Stimulated activated CD4-positive, alpha-beta T cell treated with anti-CD3 and anti-CD28 coated beads, Interleukin-2, amount 100 ng/mL, for 4 hours (primary cell): ENCODE data around the gene CNOT10.
"Not testable (repeated sequence)": the region's sequence is repeated elsewhere in the genome, so short reads cannot be mapped to it uniquely, and the experiment has no call there.

Source experiments
- DNase-seq: peaks from one replicate; pipeline ENCODE4 v3.0.0-alpha.2; 2020; ENCODE audit warnings: low read depth

Gene CNOT10

GRCh38 chr3:32686713-32687112, 1.7 kb downstream of the CNOT10 start:
- DNase-seq: no peak

GRCh38 chr3:32691847-32692246, 6.9 kb downstream of the CNOT10 start:
- no peak for DNase-seq

GRCh38 chr3:32696523-32696922, 11.5 kb downstream of the CNOT10 start:
- no peak for DNase-seq

- no peak for DNase-seq
These were observed 13.5 kb downstream of the CNOT10 start for GRCh38 chr3:32698506-32698905.

DNA sequence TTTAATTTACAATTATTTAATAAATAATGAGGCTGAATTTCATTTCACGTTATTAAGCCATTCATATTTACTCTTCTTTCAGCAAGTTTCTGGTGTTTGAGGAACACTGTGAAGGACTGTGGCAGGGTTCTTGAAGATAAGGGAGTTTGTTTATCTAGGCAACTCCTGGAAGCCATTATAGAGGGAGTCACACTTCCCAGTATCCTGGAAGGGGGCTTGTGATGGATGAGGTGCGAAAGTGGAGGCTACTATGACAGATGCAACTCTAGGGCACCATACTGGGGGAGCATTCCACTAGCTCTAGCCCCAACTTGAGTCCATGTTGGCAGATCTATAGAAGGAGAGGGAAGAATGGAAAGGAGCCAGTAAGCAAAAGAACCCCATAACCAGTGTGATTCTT, 14.4 kb downstream of the CNOT10 start:
- no peak for DNase-seq

DNA sequence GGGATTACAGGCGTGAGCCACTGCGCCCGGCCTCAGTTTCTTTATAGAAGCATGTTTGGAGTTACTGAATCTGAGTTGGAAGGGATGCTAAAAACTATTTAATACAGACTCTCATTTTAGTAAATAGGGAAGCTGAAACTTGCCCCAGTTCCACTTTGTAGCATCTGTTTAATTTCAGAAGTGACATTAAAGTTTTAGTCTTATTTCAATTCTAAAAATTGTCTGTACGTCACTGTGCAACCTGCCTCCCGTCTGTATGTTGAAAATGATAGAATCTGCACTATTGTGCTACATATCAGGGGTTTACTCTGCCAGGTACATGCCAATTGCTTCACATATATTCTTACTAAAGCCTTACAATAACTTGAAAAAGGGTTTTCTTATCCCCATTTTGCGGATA, 15.3 kb downstream of the CNOT10 start:
- no peak for DNase-seq

DNA sequence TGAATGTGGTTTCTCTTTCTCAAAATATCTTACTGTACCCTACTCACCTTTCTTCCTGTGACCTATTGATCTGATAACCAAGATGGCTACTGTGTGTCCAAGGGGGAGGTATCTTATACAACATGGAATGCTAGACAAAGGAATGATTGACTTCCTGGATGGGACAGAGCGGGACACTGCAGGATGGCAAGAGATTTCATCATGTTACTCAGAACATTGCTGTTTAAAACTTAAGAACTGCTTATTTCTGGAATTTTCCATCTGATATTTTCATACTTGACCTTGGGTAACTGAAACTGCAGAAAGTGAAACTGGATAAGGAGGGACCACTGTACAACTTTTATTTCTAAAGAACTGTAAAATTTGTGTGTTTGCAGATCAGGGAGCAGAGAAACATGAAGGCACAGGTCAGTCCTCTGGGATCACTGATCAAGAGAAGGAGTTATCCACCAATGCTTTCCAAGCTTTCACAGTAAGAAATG, 18.5 kb downstream of the CNOT10 start:
- no peak for DNase-seq

DNA sequence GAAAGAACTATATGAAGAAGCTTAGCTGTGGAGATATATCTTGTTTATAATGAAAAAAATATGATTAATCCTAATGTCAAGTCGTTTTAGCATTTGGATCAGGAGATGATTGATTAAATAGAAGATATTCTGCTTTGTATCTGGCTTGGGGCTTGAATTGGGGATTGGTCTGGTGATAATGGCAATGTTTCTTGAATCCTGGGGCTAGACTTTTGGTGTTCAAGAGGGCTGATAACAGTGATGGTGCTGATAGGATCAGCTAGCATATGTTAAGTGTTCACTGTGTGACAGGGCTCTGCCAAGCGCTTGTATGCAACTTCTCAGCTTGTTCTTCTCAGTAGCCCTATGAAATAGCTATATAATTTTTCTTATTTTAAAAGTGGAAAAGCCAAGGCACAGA, 20.2 kb downstream of the CNOT10 start:
- DNase-seq: no peak

GRCh38 chr3:32706348-32707025, 21.5 kb downstream of the CNOT10 start:
- no peak for DNase-seq

DNA sequence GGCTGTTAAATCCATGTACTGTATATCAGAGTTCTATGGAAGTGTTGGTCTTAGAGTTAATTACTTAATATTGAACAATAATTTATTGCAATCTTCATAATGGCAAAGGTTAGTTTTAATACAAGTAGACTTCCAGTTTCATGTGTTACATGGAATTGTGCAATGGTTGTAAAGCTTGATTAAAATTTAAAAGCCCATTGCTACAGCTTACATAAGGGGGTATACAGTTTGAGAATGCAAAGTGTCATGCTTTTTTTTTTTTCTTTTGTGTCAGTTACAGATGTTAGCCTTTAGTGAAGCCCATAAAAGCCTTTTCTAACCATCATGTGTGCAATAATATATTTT, 22.0 kb downstream of the CNOT10 start:
- DNase-seq: no peak

GRCh38 chr3:32708672-32709283, 23.8 kb downstream of the CNOT10 start:
- DNase-seq: no peak

DNA sequence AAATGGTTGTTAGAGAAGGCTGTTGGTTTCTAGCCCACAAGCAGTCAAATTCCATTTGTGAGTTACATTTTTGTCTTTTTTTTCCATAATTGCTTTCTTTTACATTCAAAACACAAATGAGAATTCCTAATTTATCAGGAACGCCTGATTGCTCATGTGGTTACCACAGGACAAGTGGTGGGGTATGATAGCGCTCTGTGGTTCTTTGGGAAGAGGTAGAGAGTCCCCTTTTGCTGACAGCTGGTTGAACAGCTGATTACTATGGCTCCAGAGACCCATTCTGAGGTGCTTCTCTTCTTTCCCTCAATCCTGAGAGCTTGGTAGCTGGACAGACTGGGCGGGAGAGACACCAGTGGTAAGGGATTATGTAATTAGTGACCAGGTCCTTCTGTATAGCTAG, 24.4 kb downstream of the CNOT10 start:
- DNase-seq: no peak

DNA sequence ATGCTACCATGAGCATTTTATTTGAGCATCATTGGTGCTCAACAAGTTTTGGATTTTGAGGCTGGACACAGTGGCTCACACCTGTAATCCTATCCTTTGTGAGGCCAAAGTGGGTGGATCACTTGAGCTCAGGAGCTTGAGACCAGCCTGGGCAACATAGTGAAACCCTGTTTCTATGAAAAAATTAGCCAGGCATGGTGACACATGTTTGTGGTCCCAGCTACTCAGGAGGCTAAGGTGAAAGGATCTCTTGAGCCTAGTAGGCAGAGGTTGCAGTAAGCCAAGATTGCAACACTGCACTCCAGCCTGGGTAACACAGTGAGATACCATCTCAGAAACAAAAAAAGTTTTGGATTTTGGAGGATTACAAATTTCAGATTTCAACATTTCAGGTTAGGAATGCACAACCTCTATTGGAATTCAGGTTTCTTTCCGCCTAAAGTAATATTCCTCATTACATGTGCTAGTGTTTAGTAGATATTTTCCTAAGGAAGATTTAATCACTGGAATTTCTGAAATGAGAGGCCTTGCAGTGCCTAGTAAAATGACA, 27.6 kb downstream of the CNOT10 start:
- no peak for DNase-seq

DNA sequence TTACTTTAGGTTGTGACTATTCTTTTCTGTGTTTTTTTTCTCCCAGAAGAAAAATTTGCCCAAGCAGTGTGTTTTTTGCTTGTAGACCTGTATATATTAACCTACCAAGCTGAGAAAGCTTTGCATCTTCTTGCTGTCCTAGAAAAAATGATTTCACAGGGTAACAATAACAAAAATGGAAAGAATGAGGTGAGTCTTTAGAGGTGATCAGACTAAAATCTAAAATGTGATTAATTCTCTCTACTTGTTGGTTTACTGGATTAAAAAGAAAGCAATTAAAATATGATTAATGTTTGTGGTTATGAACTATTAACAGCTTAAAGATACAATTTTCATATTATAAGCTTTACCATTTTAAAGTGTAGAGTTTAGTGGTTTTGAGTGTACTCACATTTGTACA, 28.2 kb downstream of the CNOT10 start:
- DNase-seq: no peak

DNA sequence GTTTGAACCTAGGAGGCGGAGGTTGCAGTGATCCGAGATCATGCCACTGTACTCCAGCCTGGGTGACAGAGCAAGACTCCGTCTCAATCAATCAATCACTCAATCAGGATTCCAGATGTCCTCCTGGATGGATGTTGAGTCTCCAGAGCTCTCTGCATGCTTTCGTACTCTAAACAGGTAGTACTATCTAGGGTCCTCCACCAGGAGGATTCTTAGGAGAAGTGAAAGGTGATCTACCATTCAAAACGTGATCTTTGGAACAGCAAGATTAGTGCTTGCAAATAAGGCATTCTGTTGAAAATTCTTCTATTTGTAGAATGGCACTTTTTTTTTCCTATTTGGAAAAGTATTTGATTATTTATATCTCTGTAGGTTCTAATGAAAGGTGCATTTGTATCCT, 34.3 kb downstream of the CNOT10 start:
- no peak for DNase-seq

- no peak for DNase-seq
These were observed 34.9 kb downstream of the CNOT10 start for GRCh38 chr3:32719931-32720330.

GRCh38 chr3:32725721-32726120, 40.7 kb downstream of the CNOT10 start:
- DNase-seq: no peak

DNA sequence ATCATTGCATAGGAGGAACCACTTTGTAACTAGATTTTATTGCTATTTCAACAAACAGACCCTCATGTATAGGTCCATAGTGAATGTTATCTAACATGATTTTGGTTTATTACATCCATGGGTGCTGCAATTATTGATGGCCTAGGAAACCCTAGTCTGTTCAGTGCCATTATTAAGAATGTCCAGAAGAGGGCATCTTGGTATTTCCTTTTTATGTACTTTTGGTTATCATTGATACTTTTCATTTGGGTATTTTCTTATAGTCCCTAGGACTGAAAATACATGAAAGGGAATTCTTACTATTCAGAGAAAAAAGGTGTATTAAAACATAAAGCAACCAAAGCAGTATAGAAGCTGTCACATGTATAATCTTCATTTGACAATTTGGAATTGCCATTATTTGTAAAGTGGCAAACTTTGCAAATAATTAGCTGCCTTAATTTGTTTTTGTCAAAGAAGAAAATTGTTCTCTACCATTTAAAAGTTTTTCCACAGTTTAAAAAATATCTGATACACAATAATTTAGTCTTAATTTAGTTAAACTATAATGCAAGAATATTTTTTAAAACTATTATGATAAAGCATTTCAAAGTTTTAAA, 48.7 kb downstream of the CNOT10 start:
- DNase-seq: no peak

- no peak for DNase-seq
These were observed 49.8 kb downstream of the CNOT10 start for GRCh38 chr3:32734756-32735155.

DNA sequence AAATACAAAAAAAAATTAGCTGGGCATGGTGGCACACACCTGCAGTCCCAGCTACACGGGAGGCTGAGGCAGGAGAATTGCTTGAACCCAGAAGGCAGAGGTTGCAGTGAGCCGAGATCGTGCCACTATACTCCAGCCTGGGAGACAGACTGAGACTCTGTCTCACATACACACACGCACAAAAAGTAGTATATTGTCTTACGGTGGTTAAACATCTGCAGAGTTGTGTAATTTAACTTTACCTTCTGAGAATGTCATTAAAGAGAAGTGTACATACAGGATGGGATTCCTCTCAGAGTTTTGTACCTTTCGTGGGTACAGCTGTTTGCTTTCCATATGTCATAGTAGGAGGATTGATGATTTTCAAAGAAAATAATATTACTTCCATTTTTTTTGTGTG, 58.5 kb downstream of the CNOT10 start:
- not testable (repeated sequence) for DNase-seq

- DNase-seq: no peak
These were observed 58.9 kb downstream of the CNOT10 start for GRCh38 chr3:32743934-32744333.

DNA sequence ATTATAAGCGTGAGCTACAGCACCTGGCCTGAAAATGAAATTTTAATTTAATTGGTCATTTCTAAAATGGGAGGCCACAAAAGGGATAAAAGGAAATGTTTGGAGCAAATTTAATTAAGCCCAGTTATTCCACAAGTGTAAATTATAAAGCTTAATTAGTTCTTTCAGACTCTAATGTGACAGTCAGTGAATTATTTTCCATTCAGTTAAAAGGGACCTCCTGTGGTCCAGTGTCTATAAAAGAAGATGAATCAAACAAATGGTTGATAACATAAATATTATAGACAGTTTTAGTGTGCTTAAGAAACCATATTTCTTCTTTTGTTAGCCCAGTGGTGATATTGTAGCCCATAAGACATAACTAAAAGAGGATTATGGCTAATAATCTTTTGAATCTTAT, 66.4 kb downstream of the CNOT10 start:
- DNase-seq: no peak

DNA sequence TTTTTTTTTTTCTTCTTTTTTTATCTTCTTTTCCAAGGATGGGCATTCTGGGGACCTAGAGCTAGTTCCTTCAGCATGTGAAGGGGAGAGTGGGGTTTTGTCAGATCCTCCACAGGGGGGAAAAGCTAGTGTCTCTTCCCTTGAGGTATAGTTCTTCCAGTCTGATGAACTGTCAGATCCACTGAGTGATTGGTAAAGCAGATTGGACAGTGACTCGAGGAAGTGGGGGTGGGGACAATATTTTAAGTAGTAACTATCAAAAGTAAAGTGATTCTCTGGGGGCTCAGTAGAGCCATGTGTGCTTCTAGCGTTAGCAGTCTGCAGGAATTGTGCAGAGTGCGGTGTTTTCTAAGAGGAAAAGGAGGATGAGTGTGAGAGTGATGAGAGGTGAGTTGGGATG, 70.8 kb downstream of the CNOT10 start:
- no peak for DNase-seq
